H54 (cell line): ENCODE data around the gene GTF2H1.
A peak's percentile ranks its signal among the peaks of the same experiment; 100 is the strongest.

Source experiments
- DNase-seq: peaks from one replicate; pipeline ENCODE4 v3.0.0; 2011; ENCODE audit warnings: low spot score, mixed read lengths; ENCODE audit not compliant: insufficient read length
- FAIRE-seq: peaks from 3 replicates; lab custom pipeline; 2011; peaks lifted over from hg19 to GRCh38; lab: Jason Lieb, UNC
- POLR2A ChIP-seq: IDR thresholded peaks from 2 replicates; pipeline ENCODE4 v1.6.1; 2011; ENCODE audit warnings: low read depth, mild to moderate bottlenecking, low read length

Gene GTF2H1

GRCh38 chr11:18371279-18371678 is 48.9 kb downstream of the GTF2H1 start:
- DNase-seq, result no peak
- TF ChIP-seq POLR2A, result no peak
- no peak for FAIRE-seq

DNA sequence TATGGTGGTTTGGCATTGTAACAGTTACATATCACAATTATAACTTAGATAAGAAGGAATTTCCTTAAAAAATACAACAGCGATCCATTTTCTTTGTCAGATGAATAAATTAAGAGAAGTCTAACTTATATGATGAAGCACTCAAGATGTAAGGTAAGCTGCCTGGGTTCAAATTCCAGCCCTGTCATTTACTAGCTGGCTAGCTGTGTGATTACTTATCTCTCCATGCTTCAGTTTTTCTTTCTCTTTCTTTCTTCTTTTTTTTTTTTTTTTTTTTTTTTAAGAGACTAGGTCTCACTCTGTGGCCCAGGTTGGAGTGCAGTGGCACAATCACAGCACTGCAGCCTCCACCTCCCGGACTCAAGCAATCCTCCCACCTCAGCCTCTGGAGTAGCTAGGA is 49.8 kb downstream of the GTF2H1 start:
- TF ChIP-seq POLR2A, result no peak
- DNase-seq (no peak), FAIRE-seq (no peak)

DNA sequence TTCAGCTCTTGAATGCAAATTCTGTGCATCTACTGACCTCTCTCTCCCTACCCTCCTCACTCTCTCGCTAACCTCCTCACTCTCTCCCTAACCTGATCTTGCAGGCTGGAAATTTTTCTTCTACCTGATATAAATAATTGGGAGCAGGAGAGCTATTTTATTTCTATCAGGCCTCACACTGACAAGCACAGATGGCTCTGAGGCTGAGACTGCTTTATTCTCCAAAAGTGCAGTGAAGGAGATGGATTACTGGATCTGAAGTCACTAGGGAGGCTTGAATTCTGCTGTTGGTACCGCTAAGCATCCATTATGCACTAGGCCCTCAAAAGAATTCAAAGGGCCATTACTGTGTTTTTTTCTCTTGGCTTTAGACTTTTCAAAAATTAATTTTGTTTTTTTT is 52.6 kb downstream of the GTF2H1 start:
- no peak for FAIRE-seq
- TF ChIP-seq POLR2A, result no peak
- DNase-seq, result no peak

- TF ChIP-seq POLR2A, result no peak
- no peak for FAIRE-seq
These were observed 53.6 kb downstream of the GTF2H1 start for GRCh38 chr11:18375941-18376340.

DNA sequence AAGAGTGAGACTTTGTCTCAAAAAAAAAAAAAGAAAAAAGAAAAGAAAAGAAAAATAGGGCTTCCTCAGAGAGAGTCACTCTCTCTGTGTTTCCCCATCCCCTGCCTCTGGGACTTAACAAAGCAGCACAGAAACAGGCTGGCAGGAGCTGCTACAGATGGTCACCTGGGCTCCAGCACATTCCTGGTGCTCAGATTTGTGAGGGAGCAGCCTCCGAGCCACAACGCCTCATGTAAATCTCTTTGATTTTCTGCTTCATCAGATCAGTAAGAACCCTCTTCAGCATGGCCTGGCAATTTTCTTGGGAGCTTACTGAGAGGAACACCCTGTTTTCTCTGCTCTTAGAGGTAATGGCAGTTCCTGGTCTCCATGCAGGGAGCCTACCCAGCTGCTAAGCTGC is 56.8 kb downstream of the GTF2H1 start:
- DNase-seq (no peak), FAIRE-seq (no peak)
- no peak for TF ChIP-seq POLR2A

More at GRCh38 chr11:18375941-18376340, 53.6 kb downstream of the GTF2H1 start:
- DNase-seq, result no peak

DNA sequence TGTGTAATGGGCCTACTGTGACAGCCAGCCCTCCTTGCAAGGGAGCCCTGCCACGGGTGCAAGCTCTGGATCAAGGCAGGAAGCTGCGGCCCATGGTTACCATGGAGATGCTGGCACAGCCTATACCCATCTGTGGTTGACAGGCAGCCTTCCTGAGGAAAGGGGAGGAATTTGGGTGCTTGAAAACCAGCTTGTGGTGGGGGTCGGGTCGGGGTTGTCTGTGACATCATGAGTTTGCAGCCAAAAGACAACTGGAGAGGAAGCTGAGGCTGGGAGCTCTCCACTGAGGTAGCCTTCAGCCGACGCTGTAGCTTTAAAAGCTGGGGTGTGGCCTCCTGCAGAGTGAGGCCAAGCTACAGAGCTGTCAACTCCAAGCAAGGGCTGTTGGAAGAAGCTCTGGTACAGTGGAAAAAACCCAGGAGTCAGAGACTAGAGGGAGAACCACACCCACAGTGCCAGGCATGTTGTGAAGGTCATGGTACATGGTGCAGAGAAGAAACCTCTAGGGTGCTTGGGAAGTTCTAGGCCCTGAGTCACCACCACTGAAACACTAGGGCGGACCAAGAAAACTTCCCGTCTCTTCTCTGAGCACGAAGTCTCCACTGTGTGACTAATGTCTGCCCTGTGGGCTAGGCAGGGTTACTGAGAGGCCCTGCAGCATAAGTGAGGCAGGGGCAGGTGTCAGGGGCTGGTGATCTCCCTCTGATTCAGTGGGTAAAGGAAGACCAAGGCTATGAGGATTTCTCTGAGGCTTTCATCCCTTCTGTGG is 61.2 kb downstream of the GTF2H1 start:
- FAIRE-seq (peak; percentile 78), DNase-seq (peak; percentile 76)
- TF ChIP-seq POLR2A, result 0 out of 2 replicates have a peak, but pooled peaks have one; percentile 38

DNA sequence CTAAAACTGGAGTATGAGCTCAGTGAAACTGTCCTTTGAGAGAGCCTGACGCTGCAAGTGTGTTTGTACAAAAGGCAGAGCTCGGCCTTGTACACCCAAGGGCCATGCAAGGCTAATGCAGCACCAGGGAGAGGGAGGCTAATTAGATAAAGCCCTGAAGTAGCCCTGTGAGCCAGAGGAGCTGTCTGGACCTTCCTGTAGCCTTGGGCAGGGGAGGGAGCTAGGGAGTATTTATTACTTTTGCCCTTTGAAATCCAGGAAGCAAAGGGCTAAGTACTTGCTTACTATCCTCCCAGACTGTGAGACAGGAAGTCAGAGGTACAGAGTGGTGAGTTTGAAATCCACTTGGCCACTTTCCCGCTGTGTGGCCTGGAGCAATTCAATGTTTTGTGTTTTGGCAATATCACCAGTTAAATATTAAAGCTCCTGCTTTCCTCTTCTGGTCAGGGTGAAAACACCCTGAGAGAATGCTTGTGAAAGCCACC is 61.8 kb downstream of the GTF2H1 start:
- DNase-seq (peak; percentile 45), FAIRE-seq (no peak)

GRCh38 chr11:18390088-18390487 is 67.7 kb downstream of the GTF2H1 start:
- TF ChIP-seq POLR2A, result no peak
- no peak for DNase-seq
- FAIRE-seq, result no peak

More for the DNA sequence above, 61.8 kb downstream of the GTF2H1 start:
- no peak for TF ChIP-seq POLR2A

DNA sequence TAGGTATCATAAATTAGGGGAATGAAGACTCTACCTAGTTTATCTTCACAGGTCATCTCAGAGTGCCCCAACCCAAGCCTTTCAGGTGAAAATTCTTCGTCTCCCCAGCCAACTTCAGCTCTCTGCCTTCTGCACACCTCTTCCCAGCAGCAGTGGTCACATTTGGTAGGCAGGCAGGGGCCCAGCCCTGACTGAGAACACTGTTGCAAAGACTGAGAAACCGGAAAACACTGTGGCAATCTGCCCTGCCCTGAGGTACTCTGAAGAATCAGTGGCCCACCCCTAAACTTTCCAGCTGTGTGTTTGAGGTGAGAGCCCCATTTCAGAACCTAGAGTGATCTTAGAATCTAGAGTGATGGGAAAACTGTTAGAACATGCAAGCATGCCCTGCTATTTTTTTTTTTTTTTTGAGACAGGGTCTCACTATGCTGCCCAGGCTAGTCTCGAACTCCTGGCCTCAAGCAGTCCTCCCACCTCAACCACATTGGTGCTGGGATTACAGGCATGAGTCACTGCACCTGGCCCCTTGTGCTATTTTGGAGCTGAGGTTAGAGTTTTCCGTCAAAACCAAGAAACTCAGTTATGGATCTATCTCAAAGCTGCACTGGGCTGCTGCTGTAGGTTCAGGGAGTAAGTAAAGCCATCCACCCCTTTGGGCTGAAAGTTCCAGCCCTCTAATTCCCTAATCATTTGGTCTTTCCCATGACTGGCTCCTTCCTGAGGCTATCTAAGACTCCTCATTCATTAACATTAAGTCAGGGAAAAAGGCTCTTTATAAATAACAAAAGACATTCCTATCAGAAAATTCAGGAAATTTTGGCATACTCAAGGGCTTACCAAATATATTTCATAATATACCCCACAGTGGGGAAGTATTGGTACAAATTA is 70.3 kb downstream of the GTF2H1 start:
- TF ChIP-seq POLR2A, result no peak
- DNase-seq (no peak), FAIRE-seq (no peak)

- no peak for TF ChIP-seq POLR2A
- FAIRE-seq (no peak), DNase-seq (no peak)
These were observed 71.4 kb downstream of the GTF2H1 start for GRCh38 chr11:18393581-18394274.

DNA sequence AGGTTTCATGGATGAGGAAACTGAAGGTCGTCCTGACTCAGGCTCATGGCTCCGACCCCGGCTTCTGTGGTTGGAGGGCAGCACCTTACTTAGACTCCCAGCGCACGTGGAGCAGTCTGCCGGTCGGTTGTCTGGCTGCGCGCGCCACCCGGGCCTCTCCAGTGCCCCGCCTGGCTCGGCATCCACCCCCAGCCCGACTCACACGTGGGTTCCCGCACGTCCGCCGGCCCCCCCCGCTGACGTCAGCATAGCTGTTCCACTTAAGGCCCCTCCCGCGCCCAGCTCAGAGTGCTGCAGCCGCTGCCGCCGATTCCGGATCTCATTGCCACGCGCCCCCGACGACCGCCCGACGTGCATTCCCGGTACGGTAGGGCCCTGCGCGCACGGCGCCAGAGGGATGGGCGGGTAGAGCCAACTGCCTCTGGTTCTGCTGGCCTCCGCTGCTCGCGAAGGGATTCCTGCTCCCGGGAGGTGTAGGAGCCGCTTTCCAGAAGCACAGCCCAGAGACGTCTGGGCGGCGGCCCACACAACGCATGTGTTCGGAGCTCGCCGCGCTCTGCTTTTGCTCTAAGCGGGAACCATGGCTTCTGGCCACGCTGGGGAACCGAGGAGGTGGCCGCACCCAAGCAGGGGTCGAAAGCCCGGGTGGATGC is 72.0 kb downstream of the GTF2H1 start, which contains the start of gene LDHA:
LDHA (plus strand) TSS at position 289 of the 653 bp plus-strand sequence. CDS start 2,280 bp downstream, outside the sequence.
- FAIRE-seq, result no peak
- DNase-seq, result peak; percentile 87
- peak; percentile 100 for TF ChIP-seq POLR2A

DNA sequence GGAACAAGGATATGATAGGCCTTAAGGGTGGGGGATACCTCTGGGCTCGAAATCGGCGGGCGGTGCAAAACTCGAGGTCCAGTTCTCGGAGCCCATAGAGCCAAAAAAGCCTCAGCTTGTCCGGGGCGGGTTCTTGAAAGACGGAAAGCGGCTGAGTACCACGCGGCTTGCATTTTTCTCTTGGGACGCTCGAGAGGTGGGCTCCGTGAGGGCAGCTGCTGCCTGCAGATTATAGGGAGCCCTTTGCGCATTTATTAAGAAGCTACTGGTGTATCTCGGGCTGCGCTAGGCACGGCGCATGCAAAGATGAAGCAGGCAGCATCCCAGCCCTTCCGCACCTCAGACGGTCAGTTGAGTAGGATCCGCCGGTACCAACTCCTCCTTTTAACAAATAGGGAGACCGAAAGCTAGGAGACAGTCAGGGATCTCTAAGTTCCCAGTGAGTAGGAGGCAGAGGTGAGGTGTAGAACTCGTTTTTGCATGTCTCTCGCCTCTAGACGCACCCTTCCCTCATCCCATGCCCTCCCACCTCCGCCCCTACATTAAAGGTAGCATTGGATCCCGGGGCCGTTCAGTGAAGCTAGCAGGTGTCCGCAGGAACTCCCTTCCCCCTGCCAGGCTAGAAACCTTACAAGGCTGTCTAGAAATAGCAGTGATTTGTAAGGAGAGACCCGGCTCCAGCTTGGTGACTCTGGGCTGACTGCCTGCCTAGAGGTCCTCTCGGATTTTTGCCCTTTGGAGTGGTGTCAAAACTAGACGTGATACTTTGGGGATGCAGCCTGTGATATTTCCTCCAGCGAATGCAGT is 72.8 kb downstream of the GTF2H1 start:
- no peak for FAIRE-seq
- no peak for DNase-seq
- TF ChIP-seq POLR2A, result 0 out of 2 replicates have a peak, but pooled peaks have one; percentile 7
